T-helper 1 cell (primary cell): Measurements from ENCODE around the gene CHD6.
A peak's percentile ranks its signal among the peaks of the same experiment; 100 is the strongest.

Source experiments
- DNase-seq, 5 donors: peaks; one replicate each; pipeline ENCODE4 v3.0.0-alpha.2; 2012 to 2020
- total RNA-seq, 4 donors: gene quantifications; one replicate each; lab custom pipeline; 2026; lab: John Stamatoyannopoulos, UW

CHD6 gene
- 166 to 247 (median 200) reads per million in 4 donors for total RNA-seq

- DNase-seq = peak; percentile 96 to 99 (median 98)
Measured at GRCh38 chr20:41617902-41618806, at the start of gene CHD6. CHD6 (minus strand) TSS chr20:41618377; CDS start chr20:41551337, 67,040 bp downstream.

DNA sequence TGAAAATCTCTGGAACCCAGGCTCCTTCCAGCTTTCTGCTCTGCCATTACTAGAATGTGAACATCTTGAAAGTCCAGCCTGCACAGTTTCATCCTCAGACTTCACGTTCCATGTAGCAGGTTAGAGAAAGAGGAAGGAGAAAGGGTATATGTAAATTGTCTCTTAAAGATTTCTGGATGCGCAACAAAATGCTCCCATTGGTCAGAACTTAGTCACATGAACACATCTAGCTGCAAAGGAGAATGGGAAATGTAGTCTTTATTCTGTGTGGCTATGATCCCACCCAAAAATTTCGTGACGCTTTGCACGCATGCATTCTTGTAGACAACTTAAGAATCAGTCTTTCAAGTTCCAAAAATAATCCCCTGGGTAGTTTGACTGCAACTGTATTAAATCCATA is 46.4 kb upstream of the CHD6 start:
- no peak for DNase-seq

DNA sequence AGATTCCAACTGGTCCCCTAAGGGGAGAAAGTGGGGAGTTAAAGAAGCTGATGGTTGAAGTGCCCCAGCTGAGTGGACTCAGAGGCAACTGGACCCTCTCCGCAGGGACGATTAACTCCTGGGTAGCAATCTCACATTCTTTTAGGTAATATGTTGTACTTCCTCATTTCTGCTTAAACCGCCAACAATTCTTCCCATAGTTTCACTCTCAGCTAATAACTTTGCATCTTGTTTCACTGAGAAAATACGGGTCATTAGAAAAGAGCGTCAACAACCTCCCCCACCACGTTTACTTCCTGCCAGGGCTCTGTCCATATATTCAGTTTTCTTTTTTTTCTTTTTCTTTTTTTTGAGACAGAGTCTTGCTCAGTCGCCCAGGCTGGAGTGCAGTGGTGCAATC is 39.5 kb upstream of the CHD6 start:
- no peak for DNase-seq

- no peak for DNase-seq
Measured at GRCh38 chr20:41655962-41656618, 37.9 kb upstream of the CHD6 start.

- no peak for DNase-seq
Measured at GRCh38 chr20:41654884-41655283, 36.7 kb upstream of the CHD6 start.

- DNase-seq = no peak
Measured at GRCh38 chr20:41654292-41654691, 36.1 kb upstream of the CHD6 start.

- no peak for DNase-seq
Measured at GRCh38 chr20:41650231-41650948, 32.2 kb upstream of the CHD6 start.

GRCh38 chr20:41649489-41649888 is 31.3 kb upstream of the CHD6 start:
- no peak for DNase-seq

GRCh38 chr20:41645372-41645771 is 27.2 kb upstream of the CHD6 start:
- no peak for DNase-seq

- DNase-seq = no peak
Measured at GRCh38 chr20:41643504-41643938, 25.3 kb upstream of the CHD6 start.

DNA sequence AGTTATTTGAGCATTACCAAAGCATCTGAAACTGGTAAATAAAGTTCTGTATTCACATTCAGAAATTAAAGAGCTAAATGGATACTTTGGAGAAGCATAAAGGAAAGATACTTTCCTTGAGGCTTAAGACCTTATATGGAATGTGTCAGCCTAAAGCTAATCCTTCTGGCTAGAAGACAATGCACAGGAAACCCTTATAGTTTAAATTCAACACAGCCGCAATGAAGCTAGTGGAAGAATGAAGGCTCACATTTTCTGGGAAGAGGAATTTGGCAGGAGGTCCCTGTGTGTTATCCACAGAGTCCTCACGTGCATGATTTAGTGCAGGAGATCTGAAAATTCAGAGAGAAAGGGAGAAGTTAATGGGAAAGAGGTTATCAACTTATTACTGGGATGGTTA is 21.5 kb upstream of the CHD6 start:
- no peak for DNase-seq

GRCh38 chr20:41638456-41638855 is 20.3 kb upstream of the CHD6 start:
- no peak for DNase-seq

DNA sequence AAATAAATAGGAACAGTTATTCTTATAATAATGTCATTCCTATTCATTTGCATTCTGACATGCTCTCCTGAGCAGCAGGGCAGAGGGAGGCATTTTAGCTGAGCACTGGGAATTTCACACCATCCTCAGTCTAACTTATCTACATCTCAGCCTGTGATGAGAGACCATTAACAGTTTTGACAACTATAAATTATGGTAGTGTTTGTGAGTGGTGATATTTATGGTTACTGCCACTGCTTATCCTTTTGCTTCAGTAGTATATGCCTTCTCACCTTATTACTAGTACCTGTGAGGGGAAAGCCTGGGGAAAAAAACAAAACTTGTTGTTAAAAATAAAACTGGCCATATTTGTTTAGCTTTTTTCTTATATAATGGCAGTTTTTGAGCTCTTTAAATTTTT is 17.0 kb upstream of the CHD6 start:
- no peak for DNase-seq

DNA sequence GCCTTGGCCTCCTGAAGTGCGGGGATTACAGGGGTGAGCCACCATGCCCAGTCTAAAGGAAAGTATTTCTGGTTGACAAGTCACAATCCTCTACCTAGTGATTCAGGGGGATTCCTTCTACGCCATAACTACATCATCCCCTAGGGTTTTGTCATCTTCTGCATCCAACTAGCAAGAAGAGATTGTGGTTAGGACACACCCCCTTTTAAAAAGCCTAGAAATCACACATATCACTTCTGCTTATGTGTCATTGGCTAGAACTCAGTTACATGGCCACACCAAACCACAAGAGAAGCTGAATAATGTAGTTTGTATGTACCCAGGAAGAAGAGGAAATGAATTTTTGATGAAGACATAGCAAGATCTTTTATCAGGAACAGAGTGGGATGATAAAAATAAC is 14.7 kb upstream of the CHD6 start:
- no peak for DNase-seq

GRCh38 chr20:41631826-41632225 is 13.6 kb upstream of the CHD6 start:
- DNase-seq = no peak

DNA sequence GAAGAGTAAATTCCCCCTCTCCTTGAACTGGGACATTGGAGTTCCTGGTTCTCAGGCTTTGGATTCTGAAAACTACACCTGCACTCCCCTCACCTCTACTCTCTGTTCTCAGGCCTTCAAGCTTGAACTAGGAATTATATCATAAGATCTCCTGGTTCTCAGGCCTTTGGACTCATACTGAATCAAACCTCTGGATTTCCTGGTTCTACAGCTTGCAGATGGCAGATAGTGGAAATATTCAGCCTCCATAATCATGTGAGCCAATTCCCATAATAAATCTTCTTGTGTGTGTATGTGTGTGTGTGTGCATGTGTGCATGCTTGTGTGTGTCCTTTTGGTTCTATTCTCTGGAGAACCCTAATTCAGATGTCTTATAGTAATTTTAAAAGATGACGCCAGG is 12.7 kb upstream of the CHD6 start:
- DNase-seq = no peak

DNA sequence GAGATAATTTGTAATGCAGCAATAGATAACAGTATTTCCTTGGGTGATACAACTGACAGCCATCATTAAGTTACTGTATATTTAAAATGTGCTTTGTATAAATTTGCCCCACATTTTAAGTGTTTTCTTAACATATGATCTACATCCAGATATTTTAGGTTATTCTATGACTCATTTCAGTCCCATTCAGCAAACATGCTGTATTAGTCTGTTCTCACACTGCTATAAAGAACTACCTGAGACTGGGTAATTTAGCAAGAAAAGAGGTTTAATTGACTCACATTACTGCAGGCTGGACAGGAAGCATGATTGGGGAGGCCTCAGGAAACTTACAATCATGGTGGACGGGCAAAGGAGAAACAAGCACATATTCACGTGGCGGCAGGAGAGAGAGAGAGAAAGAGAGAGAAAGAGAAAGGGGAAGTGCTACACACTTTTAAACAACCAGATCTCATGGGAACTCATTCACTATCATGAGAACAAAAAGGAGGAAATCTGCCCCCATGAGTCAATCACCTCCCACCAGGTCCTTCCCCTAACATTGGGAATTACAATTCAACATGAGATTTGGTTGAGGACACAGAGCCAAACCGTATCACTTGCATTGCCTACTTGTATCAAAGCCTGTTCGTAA is 9.6 kb upstream of the CHD6 start:
- DNase-seq = no peak

- DNase-seq = no peak
Measured at GRCh38 chr20:41627001-41627495, 8.9 kb upstream of the CHD6 start.

- DNase-seq = no peak
Measured at GRCh38 chr20:41623625-41624375, 5.6 kb upstream of the CHD6 start.

DNA sequence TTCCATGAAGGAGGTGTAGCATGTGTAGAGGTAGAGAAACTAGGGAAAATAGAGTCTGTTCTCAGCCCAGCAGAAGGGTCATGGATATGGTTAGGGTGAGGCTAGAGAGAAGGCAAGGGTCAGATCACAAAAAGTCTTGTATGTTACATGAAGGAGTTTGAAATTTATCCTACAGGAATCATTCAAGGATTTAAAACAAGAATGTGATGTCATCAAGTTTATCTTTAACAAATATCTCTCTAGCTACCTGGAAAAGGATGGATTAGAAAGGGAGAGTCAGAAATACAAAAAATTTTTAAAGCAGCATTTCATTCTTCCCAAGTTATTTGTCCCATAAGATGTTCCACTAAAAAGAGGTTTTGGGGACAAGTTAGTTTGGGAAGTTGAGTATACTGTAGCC is 4.4 kb upstream of the CHD6 start:
- DNase-seq = no peak

DNA sequence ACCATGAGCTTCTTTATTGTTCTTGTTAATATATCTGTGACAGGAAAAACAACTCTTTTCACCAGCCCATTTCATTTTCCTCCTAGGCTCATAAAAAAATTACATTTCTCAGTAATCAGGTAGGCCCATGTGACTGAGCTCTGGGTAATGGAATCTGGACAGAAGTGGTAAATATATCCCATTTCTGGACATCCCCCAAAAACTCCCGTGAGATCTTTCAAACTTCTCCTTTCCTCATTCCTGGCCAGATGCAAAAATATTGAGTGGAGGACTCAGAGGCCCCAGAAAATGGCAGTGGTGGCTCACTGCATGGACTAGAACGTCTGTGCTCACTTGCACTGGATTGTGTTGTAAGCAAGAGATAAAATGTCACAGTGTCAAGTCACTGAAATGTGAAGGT is 3.8 kb upstream of the CHD6 start:
- DNase-seq = no peak

- DNase-seq = no peak
Measured at GRCh38 chr20:41621421-41621820, 3.2 kb upstream of the CHD6 start.
